Aorta (tissue), 5 donors: ENCODE results near the gene KRTAP5-11. TPM values are rescaled to one million over a fixed set of nuclear protein-coding genes. Genes with fewer than 3 reads are reported as not detected.
"Not testable (repeated sequence)": the region's sequence is repeated elsewhere in the genome, so short reads cannot be mapped to it uniquely, and the experiment has no call there.

Experiments
- ATAC-seq: fragments of 200-7000 bp; cut with Tn5 transposase; one replicate; pipeline ENCODE4 v1.9.1; 2022; ENCODE audit warnings: moderate library complexity; ENCODE audit not compliant: low FRiP score
- DNase-seq, 2 donors: peaks; one replicate each; pipeline ENCODE4 v3.0.0-alpha.2; 2020
- H3K27ac ChIP-seq, 2 donors: one replicate each; pipeline ENCODE4 v1.5.1; 2013; ENCODE audit warnings: low read length in 2 of 2, mild to moderate bottlenecking in 2 of 2, moderate library complexity in 2 of 2, control low read depth in 1 of 2, inconsistent platforms in 1 of 2, low read depth in 1 of 2
- H3K27me3 ChIP-seq, 2 donors: one replicate each; pipeline ENCODE4 v1.6.1; 2013; ENCODE audit warnings: control low read depth in 1 of 2, low read length in 1 of 2, mild to moderate bottlenecking in 1 of 2, moderate library complexity in 1 of 2; ENCODE audit not compliant: insufficient read depth in 2 of 2, control insufficient read depth in 1 of 2
- H3K36me3 ChIP-seq, 2 donors: one replicate each; pipeline ENCODE4 v1.6.1; 2013; ENCODE audit warnings: control low read depth in 1 of 2, low read length in 1 of 2, mild to moderate bottlenecking in 1 of 2; ENCODE audit not compliant: insufficient read depth in 2 of 2, control insufficient read depth in 1 of 2
- H3K4me1 ChIP-seq, 2 donors: one replicate each; pipeline ENCODE4 v1.6.1; 2013; ENCODE audit warnings: low read length in 2 of 2, control low read depth in 1 of 2, mild to moderate bottlenecking in 1 of 2, moderate library complexity in 1 of 2; ENCODE audit not compliant: insufficient read depth in 2 of 2, control insufficient read depth in 1 of 2
- H3K4me3 ChIP-seq, 2 donors: one replicate each; pipeline ENCODE4 v1.5.1; 2013; ENCODE audit warnings: low read length in 2 of 2, control low read depth in 1 of 2, mild to moderate bottlenecking in 1 of 2
- H3K9me3 ChIP-seq: one replicate; pipeline ENCODE4 v1.6.1; 2013; ENCODE audit warnings: mild to moderate bottlenecking, low read length; ENCODE audit not compliant: control insufficient read depth
- WGBS, 2 donors: extraction: QIAGEN DNeasy Blood & Tissue Kit; methylation state at CpG; one replicate each; pipeline ENCODE4 v1.1.7; 2013; 5-methylcytosine and 5-hydroxymethylcytosine counted together
- intact Hi-C, 2 donors: fragments of 100-400 bp; cut with DNase I; formaldehyde crosslinking; loops; one replicate each; pipeline versions ENCODE4 v1.14.2 to v1.15.0; 2022
- long read RNA-seq, 2 donors: library from polyadenylated mRNA; unstranded; transcript quantifications; one replicate each; pipeline ENCODE4 v2.0.0, GENCODE V29; 2020 to 2021
- polyA plus RNA-seq, 2 donors: library from polyadenylated mRNA; stranded (reverse); fragments of 200-250 nt; gene quantifications; one replicate each; pipeline ENCODE4 v1.2.3, GENCODE V29; 2013
- total RNA-seq, 2 donors: library from RNA; stranded (reverse); fragmentation: NEBNext Ultra II Directional; extraction: Animal tissue kit (Norgen Biotek cat#: 25700); gene quantifications; one replicate each; pipeline ENCODE4 v1.2.1, GENCODE V29; 2021
- donor health status: healthy with polysubstance abuse.
- donor health status: Bipolar disorder and iron deficiency.
- donor health status: DM: no; HTN: no; CAD: no.
- donor health status: DM: no; HTN: no; CAD: no.
- donor health status: DM: yes; HTN: yes; CAD: no.

KRTAP5-11 gene
- not detected for total RNA-seq
- not detected for polyA plus RNA-seq
- long read RNA-seq, donor 1 = 0 reads
- long read RNA-seq, donor 2 = 0 reads

- H3K4me1 ChIP-seq = no peaks in the 10 kb centered on the region
- intact Hi-C loops = no loop called here
- H3K9me3 ChIP-seq = no peaks in the 10 kb centered on the region
- WGBS, 2 donors = 58 to 61% methylated on average over 3 of the region's 3 CpGs
- no peaks in the 10 kb centered on the region for H3K36me3 ChIP-seq
- DNase-seq = no peak
- H3K27ac ChIP-seq = no peak within 1 kb of the TSS
- H3K27me3 ChIP-seq = no peaks in the 10 kb centered on the region
- no peak for ATAC-seq
- H3K4me3 ChIP-seq = no peak within 1 kb of the TSS
These were observed at the start of gene KRTAP5-11 for GRCh38 chr11:71582309-71582895. Gene KRTAP5-11, minus strand, starts transcription at chr11:71582875. Its CDS starts 38 bp downstream, at chr11:71582837.

GRCh38 chr11:71631551-71631950, 48.9 kb upstream of the KRTAP5-11 start:
- H3K4me1 ChIP-seq, ATAC-seq, H3K27me3 ChIP-seq, H3K27ac ChIP-seq, intact Hi-C loops, DNase-seq, H3K4me3 ChIP-seq, H3K36me3 ChIP-seq, H3K9me3 ChIP-seq: not testable (repeated sequence)
- 74 to 82% methylated on average over 17 to 18 of the region's 18 CpGs for WGBS, 2 donors

DNA sequence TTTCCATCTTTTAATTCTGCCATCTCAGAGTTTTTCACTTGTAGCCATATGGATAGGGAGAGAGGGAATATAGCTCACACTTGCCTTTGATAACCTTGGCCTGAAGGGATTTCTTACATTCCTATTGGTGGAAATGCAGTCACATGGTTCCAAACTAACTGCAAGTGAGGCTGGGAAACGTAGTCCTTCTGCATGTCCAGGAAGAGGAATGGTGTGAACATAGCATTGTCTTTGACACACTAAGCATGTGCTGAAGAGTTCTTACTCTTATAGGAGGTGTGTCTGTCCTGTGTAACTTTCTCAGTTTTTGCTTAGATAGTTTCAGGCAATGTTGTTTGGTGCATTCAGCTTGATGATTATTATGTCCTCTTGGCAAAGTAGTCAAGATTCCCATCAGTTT, 47.4 kb upstream of the KRTAP5-11 start:
- DNase-seq, H3K4me3 ChIP-seq, intact Hi-C loops, H3K9me3 ChIP-seq, ATAC-seq, H3K27me3 ChIP-seq, H3K27ac ChIP-seq, H3K4me1 ChIP-seq, H3K36me3 ChIP-seq: not testable (repeated sequence)
- WGBS, 2 donors = 60 to 83% methylated on average over 1 of the region's 1 CpG

DNA sequence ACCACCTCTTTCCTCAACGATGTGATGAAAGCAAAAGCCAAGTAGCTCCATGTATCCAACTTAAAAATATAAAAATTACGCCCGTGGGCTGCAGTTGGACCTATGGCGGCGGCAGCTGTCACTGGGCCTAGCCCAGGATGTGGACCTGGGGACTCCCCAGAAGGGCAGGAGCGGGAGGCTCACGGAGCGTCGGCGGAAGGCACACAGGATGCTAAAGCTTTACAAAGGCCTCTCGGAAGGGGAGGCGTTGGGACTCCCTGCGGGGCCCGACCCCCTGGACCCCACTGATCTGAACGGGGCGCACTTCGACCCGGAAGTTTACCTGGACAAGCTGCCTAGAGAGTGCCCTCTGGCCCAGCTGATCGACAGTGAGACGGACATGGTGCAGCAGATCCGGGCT, 46.3 kb upstream of the KRTAP5-11 start:
- H3K4me1 ChIP-seq, intact Hi-C loops, H3K4me3 ChIP-seq, ATAC-seq, H3K36me3 ChIP-seq, H3K9me3 ChIP-seq, DNase-seq, H3K27ac ChIP-seq, H3K27me3 ChIP-seq: not testable (repeated sequence)
- 91 to 93% methylated on average over 21 of the region's 21 CpGs for WGBS, 2 donors

GRCh38 chr11:71623226-71623625, 40.6 kb upstream of the KRTAP5-11 start:
- WGBS, 2 donors = 82 to 85% methylated on average over 11 of the region's 11 CpGs
- not testable (repeated sequence) for H3K27ac ChIP-seq

DNA sequence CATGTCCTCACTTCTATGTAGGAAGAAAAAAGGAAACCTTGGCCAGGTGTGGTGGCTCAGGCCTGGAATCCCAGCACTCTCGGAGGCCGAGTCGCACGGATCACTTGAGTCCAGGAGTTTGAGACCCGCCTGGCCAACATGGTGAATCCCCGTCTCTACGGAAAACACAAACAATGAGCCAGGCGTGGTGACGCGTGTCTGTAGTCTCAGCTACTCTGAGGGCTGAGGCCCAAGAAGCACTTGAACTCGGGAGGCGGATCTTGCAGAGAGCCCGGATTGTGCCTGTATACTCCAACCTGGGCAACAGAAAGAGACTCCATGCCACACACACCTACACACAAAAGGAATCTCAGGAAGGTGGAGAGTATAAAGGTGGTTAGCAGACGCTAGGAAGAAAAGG, 39.9 kb upstream of the KRTAP5-11 start:
- H3K27ac ChIP-seq, H3K27me3 ChIP-seq, H3K9me3 ChIP-seq, H3K4me3 ChIP-seq, H3K36me3 ChIP-seq, ATAC-seq, DNase-seq, intact Hi-C loops, H3K4me1 ChIP-seq: not testable (repeated sequence)
- 86 to 87% methylated on average over 14 of the region's 14 CpGs for WGBS, 2 donors

More at GRCh38 chr11:71623226-71623625, 40.6 kb upstream of the KRTAP5-11 start:
- ATAC-seq, H3K4me1 ChIP-seq, intact Hi-C loops, DNase-seq, H3K9me3 ChIP-seq, H3K4me3 ChIP-seq, H3K36me3 ChIP-seq, H3K27me3 ChIP-seq: not testable (repeated sequence)

GRCh38 chr11:71615003-71615402, 32.3 kb upstream of the KRTAP5-11 start:
- ATAC-seq, H3K27ac ChIP-seq, H3K4me3 ChIP-seq, H3K27me3 ChIP-seq, intact Hi-C loops, DNase-seq, H3K4me1 ChIP-seq, H3K9me3 ChIP-seq, H3K36me3 ChIP-seq: not testable (repeated sequence)
- WGBS, 2 donors = 73 to 75% methylated on average over 12 of the region's 12 CpGs

- intact Hi-C loops, H3K27ac ChIP-seq, H3K4me1 ChIP-seq, ATAC-seq, H3K9me3 ChIP-seq, H3K4me3 ChIP-seq, H3K36me3 ChIP-seq, DNase-seq, H3K27me3 ChIP-seq: not testable (repeated sequence)
- WGBS, 2 donors = 52 to 54% methylated on average over 15 of the region's 15 CpGs
These were observed 31.8 kb upstream of the KRTAP5-11 start for GRCh38 chr11:71614366-71614917.

GRCh38 chr11:71613931-71614330, 31.3 kb upstream of the KRTAP5-11 start:
- H3K9me3 ChIP-seq, H3K27me3 ChIP-seq, DNase-seq, ATAC-seq, H3K27ac ChIP-seq, intact Hi-C loops, H3K4me1 ChIP-seq, H3K4me3 ChIP-seq, H3K36me3 ChIP-seq: not testable (repeated sequence)
- 66 to 89% methylated on average over 6 to 7 of the region's 7 CpGs for WGBS, 2 donors
